Vagina (tissue), 2 donors: ENCODE data around the gene FRRS1L. TPM values are rescaled to one million over a fixed set of nuclear protein-coding genes. Genes with fewer than 3 reads are reported as not detected.

Experiments
- DNase-seq, 2 donors: peaks; one replicate each; pipeline ENCODE4 v3.0.0-alpha.2; 2017; ENCODE audit errors: extremely low spot score in 2 of 2
- H3K27ac ChIP-seq: fragments of 200-600 bp; sonication (generic); one replicate; pipeline ENCODE4 v1.5.1; 2019
- H3K27me3 ChIP-seq: fragments of 200-600 bp; sonication (generic); one replicate; pipeline ENCODE4 v1.5.1; 2019
- H3K36me3 ChIP-seq, 2 donors: fragments of 200-600 bp; sonication (generic); one replicate each; pipeline ENCODE4 v1.5.1; 2017 to 2019
- H3K4me1 ChIP-seq: fragments of 200-600 bp; sonication (generic); one replicate; pipeline ENCODE4 v1.5.1; 2019
- H3K4me3 ChIP-seq, 2 donors: fragments of 200-600 bp; sonication (generic); 1 replicate in 1 of 2; 2 replicates in 1 of 2; pipeline ENCODE4 v1.5.1; 2016 to 2019
- H3K9me3 ChIP-seq: fragments of 200-600 bp; sonication (generic); one replicate; pipeline ENCODE4 v1.5.1; 2019
- POLR2A ChIP-seq, 2 donors: fragments of 450-650 bp; IDR thresholded peaks; one replicate each; pipeline ENCODE4 v1.6.1; 2017; ENCODE audit warnings: antibody characterized with exemption in 2 of 2, mild to moderate bottlenecking in 2 of 2, moderate library complexity in 2 of 2
- POLR2AphosphoS5 ChIP-seq, 2 donors: sonication (generic); formaldehyde crosslinking; IDR thresholded peaks; one replicate each; pipeline ENCODE4 v1.9.0; 2017; ENCODE audit warnings: antibody characterized with exemption in 2 of 2, mild to moderate bottlenecking in 2 of 2, low read depth in 1 of 2; ENCODE audit not compliant: insufficient read depth in 1 of 2
- intact Hi-C: fragments of 100-400 bp; cut with DNase I; formaldehyde crosslinking; loops from one replicate; pipeline ENCODE4 v1.15.1; 2023
- total RNA-seq: library from RNA; depleted of rRNA; stranded (reverse); fragments of >200 nt; gene quantifications from one replicate; pipeline ENCODE4 v1.2.3, GENCODE V29; 2016
- TF ChIP-seq, protein P1 (sequence below), 3 experiments: fragments of 450-650 bp in 2 of 3; fragments of 200-600 bp in 1 of 3; sonication (generic) in 1 of 3; IDR thresholded peaks; one replicate each; pipeline ENCODE4 v1.5.1; 2017 to 2019; ENCODE audit warnings: antibody characterized with exemption in 3 of 3, mild to moderate bottlenecking in 2 of 3, moderate library complexity in 2 of 3

Gene FRRS1L
- total RNA-seq, 1 donor from 2014 or later = 2.2 TPM

DNA sequence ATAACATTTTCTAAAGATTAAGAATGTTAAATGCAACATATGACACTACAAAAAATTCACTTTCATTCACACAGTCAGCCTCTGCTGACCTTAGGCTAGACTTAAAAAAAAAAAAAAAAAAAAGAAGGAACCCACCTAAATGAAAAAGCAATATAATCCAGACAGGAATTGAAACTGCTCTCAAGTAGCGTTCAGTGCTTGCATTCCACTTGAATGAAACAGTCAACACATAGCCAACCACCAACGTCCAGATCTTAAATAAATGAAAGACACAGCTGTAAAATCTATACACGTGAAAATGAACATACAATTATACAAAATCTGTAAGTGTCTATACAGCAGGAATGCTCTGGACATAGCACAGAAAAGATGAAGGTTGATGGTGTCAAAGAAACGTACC, 58.7 kb downstream of the FRRS1L start:
- H3K36me3 ChIP-seq = peaks cover 0 to 10% of the 10 kb centered on the region in 2 donors
- intact Hi-C loops = no loop called here
- no peaks in the 10 kb centered on the region for H3K27me3 ChIP-seq
- H3K27ac ChIP-seq = no peak overlapping the region
- TF ChIP-seq POLR2A (IDR thresholded peaks at IDR 0.05) = no peak
- TF ChIP-seq, protein P1, sequence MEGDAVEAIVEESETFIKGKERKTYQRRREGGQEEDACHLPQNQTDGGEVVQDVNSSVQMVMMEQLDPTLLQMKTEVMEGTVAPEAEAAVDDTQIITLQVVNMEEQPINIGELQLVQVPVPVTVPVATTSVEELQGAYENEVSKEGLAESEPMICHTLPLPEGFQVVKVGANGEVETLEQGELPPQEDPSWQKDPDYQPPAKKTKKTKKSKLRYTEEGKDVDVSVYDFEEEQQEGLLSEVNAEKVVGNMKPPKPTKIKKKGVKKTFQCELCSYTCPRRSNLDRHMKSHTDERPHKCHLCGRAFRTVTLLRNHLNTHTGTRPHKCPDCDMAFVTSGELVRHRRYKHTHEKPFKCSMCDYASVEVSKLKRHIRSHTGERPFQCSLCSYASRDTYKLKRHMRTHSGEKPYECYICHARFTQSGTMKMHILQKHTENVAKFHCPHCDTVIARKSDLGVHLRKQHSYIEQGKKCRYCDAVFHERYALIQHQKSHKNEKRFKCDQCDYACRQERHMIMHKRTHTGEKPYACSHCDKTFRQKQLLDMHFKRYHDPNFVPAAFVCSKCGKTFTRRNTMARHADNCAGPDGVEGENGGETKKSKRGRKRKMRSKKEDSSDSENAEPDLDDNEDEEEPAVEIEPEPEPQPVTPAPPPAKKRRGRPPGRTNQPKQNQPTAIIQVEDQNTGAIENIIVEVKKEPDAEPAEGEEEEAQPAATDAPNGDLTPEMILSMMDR (IDR thresholded peaks at IDR 0.05) = no peak
- no peak for TF ChIP-seq POLR2AphosphoS5 (IDR thresholded peaks at IDR 0.05; ENCODE audit: insufficient read depth in 1 of 2, low read depth in 1 of 2)
- H3K9me3 ChIP-seq = no peaks in the 10 kb centered on the region
- no peak for DNase-seq
- H3K4me1 ChIP-seq = peaks cover 68% of the 10 kb centered on the region
- no peak overlapping the region for H3K4me3 ChIP-seq

- Histone ChIP-seq H3K27me3 (no peaks in the 10 kb centered on the region), H3K9me3 (no peaks in the 10 kb centered on the region), H3K36me3 (peaks cover 0 to 17% of the 10 kb centered on the region in 2 donors), H3K4me3 (no peak overlapping the region), H3K4me1 (peaks cover 67% of the 10 kb centered on the region), H3K27ac (peak overlapping the region; percentile 28)
- no peak for TF ChIP-seq POLR2A (IDR thresholded peaks at IDR 0.05)
- peak in 1 of 2 donors; percentile 37 for TF ChIP-seq POLR2AphosphoS5 (IDR thresholded peaks at IDR 0.05; ENCODE audit: insufficient read depth in 1 of 2, low read depth in 1 of 2)
- no peak for DNase-seq
- intact Hi-C loops = no loop called here
Measured at GRCh38 chr9:109107402-109108240, 59.4 kb downstream of the FRRS1L start.

- Histone ChIP-seq H3K9me3 (no peaks in the 10 kb centered on the region), H3K27ac (peak overlapping the region; percentile 13), H3K4me1 (peaks cover 66% of the 10 kb centered on the region), H3K36me3 (peaks cover 0 to 17% of the 10 kb centered on the region in 2 donors), H3K4me3 (no peak overlapping the region), H3K27me3 (no peaks in the 10 kb centered on the region)
- no peak for DNase-seq
- intact Hi-C loops = no loop called here
- TF ChIP-seq, protein P1 (IDR thresholded peaks at IDR 0.05) = no peak
- TF ChIP-seq POLR2A (IDR thresholded peaks at IDR 0.05) (no peak), POLR2AphosphoS5 (IDR thresholded peaks at IDR 0.05; ENCODE audit: insufficient read depth in 1 of 2, low read depth in 1 of 2) (peak in 1 of 2 donors; percentile 83)
Measured at GRCh38 chr9:109101810-109102209, 65.2 kb downstream of the FRRS1L start.

DNA sequence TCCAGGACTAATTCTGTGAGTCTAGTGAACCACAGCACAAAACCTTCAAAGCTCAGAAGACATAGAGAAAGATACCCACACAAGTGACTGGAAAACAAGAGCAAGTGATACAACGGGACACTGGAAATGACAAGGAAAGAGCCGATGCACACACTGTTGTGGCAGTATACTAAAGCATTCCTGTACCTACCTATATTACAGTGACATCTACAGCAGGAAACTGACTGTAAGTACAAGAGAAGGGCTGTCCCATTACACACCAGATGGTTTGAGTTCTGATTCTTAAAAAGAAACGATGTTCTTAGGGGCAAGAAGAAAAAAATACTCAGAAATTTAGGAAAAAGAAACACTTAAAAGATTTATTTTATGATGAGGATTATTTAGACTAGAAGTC, 65.8 kb downstream of the FRRS1L start:
- no peaks in the 10 kb centered on the region for H3K9me3 ChIP-seq
- no peak for DNase-seq
- H3K27me3 ChIP-seq = no peaks in the 10 kb centered on the region
- H3K27ac ChIP-seq = peak overlapping the region; percentile 13
- intact Hi-C loops = no loop called here
- peaks cover 61% of the 10 kb centered on the region for H3K4me1 ChIP-seq
- peaks cover 0 to 17% of the 10 kb centered on the region in 2 donors for H3K36me3 ChIP-seq
- H3K4me3 ChIP-seq = no peak overlapping the region
- TF ChIP-seq POLR2A (IDR thresholded peaks at IDR 0.05) (no peak), POLR2AphosphoS5 (IDR thresholded peaks at IDR 0.05; ENCODE audit: insufficient read depth in 1 of 2, low read depth in 1 of 2) (no peak)
- TF ChIP-seq, protein P1 (IDR thresholded peaks at IDR 0.05) = no peak

GRCh38 chr9:109100543-109101201, 66.4 kb downstream of the FRRS1L start:
- no peaks in the 10 kb centered on the region for H3K9me3 ChIP-seq
- peak overlapping the region; percentile 13 for H3K27ac ChIP-seq
- no peak for DNase-seq
- H3K36me3 ChIP-seq = peaks cover 0 to 14% of the 10 kb centered on the region in 2 donors
- intact Hi-C loops = no loop called here
- H3K4me1 ChIP-seq = peaks cover 61% of the 10 kb centered on the region
- H3K27me3 ChIP-seq = no peaks in the 10 kb centered on the region
- no peak overlapping the region for H3K4me3 ChIP-seq
- no peak for TF ChIP-seq POLR2AphosphoS5 (IDR thresholded peaks at IDR 0.05; ENCODE audit: insufficient read depth in 1 of 2, low read depth in 1 of 2)
- no peak for TF ChIP-seq POLR2A (IDR thresholded peaks at IDR 0.05)
- TF ChIP-seq, protein P1 (IDR thresholded peaks at IDR 0.05) = no peak
